Right lobe of liver (tissue), 6 donors: ENCODE data around the gene METTL14. TPM values are rescaled to one million over a fixed set of nuclear protein-coding genes. Genes with fewer than 3 reads are reported as not detected.
A peak's percentile ranks its signal among the peaks of the same experiment; 100 is the strongest.
"Not testable (repeated sequence)": the region's sequence is repeated elsewhere in the genome, so short reads cannot be mapped to it uniquely, and the experiment has no call there.

Source experiments
- ATAC-seq, 4 donors: fragments of 200-7000 bp; cut with Tn5 transposase; one replicate each; pipeline ENCODE4 v1.9.1; 2020; ENCODE audit warnings: mild to moderate bottlenecking in 4 of 4, moderate library complexity in 4 of 4
- DNase-seq, 3 donors: peaks; one replicate each; pipeline ENCODE4 v3.0.0-alpha.2; 2020
- H3K27ac ChIP-seq, 3 donors: fragments of 200-600 bp; one replicate each; pipeline ENCODE4 v1.8.0; 2022
- H3K27me3 ChIP-seq, 2 donors: fragments of 200-600 bp; one replicate each; pipeline ENCODE4 v1.8.0; 2022
- H3K36me3 ChIP-seq, 4 donors: fragments of 200-600 bp; sonication (generic) in 1 of 4; one replicate each; pipeline versions ENCODE4 v1.5.1 to v1.8.0; 2017 to 2022; ENCODE audit warnings: control low read depth in 1 of 4
- H3K4me1 ChIP-seq, 4 donors: fragments of 200-600 bp; sonication (generic) in 1 of 4; one replicate each; pipeline versions ENCODE4 v1.5.1 to v1.8.0; 2017 to 2022; ENCODE audit warnings: control low read depth in 1 of 4
- H3K4me3 ChIP-seq, 3 donors: fragments of 200-600 bp; one replicate each; pipeline ENCODE4 v1.8.0; 2022
- H3K9me3 ChIP-seq, 4 donors: fragments of 200-600 bp; sonication (generic) in 1 of 4; one replicate each; pipeline versions ENCODE4 v1.5.1 to v1.8.0; 2017 to 2022; ENCODE audit warnings: control low read depth in 1 of 4
- CTCF ChIP-seq, 4 donors: fragments of 200-600 bp in 3 of 4; fragments of 450-650 bp in 1 of 4; IDR thresholded peaks; one replicate each; pipeline versions ENCODE4 v1.5.1 to v1.8.0; 2016 to 2022; ENCODE audit warnings: antibody characterized with exemption in 4 of 4, mild to moderate bottlenecking in 2 of 4
- POLR2A ChIP-seq: fragments of 450-650 bp; IDR thresholded peaks from one replicate; pipeline ENCODE4 v1.6.1; 2017; ENCODE audit warnings: antibody characterized with exemption, mild to moderate bottlenecking
- WGBS: methylation state at CpG from one replicate; pipeline ENCODE4 v1.1.6; 2018; ENCODE audit warnings: low coverage, low lambda C conversion rate; ENCODE audit not compliant: insufficient coverage; ENCODE audit errors: missing lambda C conversion rate; 5-methylcytosine and 5-hydroxymethylcytosine counted together
- intact Hi-C, 2 donors: fragments of 100-400 bp; cut with DNase I; formaldehyde crosslinking; loops; one replicate each; pipeline versions ENCODE4 v1.11.2 to v1.14.1; 2022
- long read RNA-seq: library from polyadenylated mRNA; unstranded; transcript quantifications from one replicate; pipeline ENCODE4 v2.0.0, GENCODE V29; 2019
- total RNA-seq, 6 experiments: library from RNA; depleted of rRNA in 2 of 6; stranded (reverse); fragments of >200 nt in 2 of 6; fragmentation: NEBNext Ultra II Directional in 3 of 6; extraction: Animal tissue kit (Norgen Biotek cat#: 25700) in 3 of 6; gene quantifications; one replicate each; pipeline versions ENCODE4 v1.1.0 to v1.2.4, GENCODE V29; 2016 to 2023
- donor health status: DM: no; HTN: yes; CAD: no.
- donor health status: DM: no; HTN: no; CAD: no.
- donor health status: DM: no; HTN: no; CAD: no.
- donor health status: DM: no; HTN: yes; CAD: no.
- donor health status: DM: no; HTN: yes; CAD: no.

METTL14 gene
- total RNA-seq: 10 to 100 TPM; 19.5 to 33.0 (median 25.9) TPM
- long read RNA-seq, full-length matches to known transcripts: 1 of 5 reads
- long read RNA-seq, partial matches to known transcripts: 2 of 5 reads
- long read RNA-seq, other reads (novel, unspliced or antisense): 2 of 5 reads

DNA sequence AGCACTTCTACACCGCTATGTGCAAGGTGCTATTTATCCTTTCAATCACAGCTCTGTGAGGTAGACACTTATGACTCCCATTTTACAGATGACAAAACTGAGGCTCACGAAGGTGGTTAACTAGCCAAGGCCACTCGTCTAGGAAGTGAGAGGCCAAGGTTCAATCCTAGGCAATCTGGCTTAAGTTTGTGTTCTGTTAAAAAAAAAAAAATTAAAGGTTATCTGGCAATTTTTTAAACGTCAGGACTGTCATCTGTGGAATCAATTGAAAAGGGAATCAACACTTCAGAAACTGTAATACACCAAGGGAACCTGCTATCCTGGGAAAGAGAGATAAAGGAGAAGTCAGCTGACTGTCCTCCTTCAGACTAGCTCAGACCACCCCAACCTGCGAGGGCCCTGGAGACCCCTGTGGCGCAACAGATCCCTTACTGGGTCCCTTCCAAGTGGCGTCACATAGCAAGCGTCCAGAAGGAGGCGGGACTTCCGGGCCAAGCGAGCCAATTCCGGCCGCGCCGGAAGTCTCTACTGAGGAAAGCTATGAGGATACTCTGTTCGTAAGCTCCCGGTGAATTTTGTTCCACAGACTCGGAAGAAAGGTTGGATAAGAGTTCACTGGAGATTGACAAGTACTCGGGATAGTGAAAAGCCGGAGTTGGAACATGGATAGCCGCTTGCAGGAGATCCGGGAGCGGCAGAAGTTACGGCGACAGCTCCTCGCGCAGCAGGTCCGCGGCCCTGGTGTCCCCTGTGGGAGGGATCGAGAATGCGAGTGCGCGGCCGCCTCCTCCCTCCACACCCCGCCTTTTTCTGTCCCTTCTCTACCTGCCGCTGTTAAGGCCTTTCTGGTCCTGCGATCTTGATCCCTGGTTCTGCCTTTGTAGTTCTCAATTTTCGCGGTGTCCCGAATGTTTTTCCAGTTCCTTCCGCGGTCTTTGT, at the start of gene METTL14:
Gene METTL14, plus strand, starts transcription at position 520 of the 939 bp plus-strand sequence. Its CDS starts 143 bp downstream, at position 663.
- intact Hi-C loops: no loop called here
- TF ChIP-seq POLR2A (peak; percentile 61), CTCF (IDR thresholded peaks at IDR 0.05) (peak in 3 of 4 donors; percentile 8 to 16 (median 11))
- Histone ChIP-seq H3K36me3 (peaks cover 0 to 22% (median 9%) of the 10 kb centered on the region in 4 donors), H3K4me1 (peaks cover 0 to 16% (median 8%) of the 10 kb centered on the region in 4 donors), H3K27ac (peak within 1 kb of the TSS; percentile 76 to 86 (median 79)), H3K9me3 (no peaks in the 10 kb centered on the region), H3K4me3 (peak within 1 kb of the TSS; percentile 62 to 74 (median 69)), H3K27me3 (no peaks in the 10 kb centered on the region)
- 5% methylated on average over 32 of the region's 42 CpGs for WGBS
- ATAC-seq: peak; percentile 98
- peak; percentile 90 to 93 (median 93) for DNase-seq

DNA sequence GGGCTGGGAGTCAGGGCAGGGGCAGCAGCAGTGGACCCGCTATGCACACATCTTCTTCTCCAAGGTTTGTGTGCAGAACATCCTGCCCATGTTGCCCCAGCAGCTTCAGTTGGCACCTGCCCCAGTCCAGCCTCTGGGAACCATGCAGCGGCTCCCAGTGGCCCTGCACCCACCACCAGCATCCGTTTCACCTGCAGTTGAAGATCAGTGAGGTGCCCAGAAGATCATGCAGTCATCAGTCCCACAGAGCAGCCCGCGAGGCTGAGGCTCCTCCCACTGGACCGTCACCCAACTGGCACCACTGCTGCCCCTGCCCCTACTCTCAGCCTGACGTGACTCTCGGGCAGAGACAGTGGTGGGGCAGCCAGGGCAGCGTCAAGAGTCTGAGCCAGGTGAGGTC, 49.1 kb upstream of the METTL14 start:
- WGBS: no CpG with 5 or more reads among the region's 9 CpGs
- DNase-seq: peak in 1 of 3 donors; percentile 82

GRCh38 chr4:118664665-118665064, 20.5 kb upstream of the METTL14 start:
- H3K4me1 ChIP-seq, intact Hi-C loops, H3K9me3 ChIP-seq, H3K27ac ChIP-seq, H3K4me3 ChIP-seq, H3K36me3 ChIP-seq, H3K27me3 ChIP-seq, ATAC-seq: not testable (repeated sequence)
- WGBS: 48% methylated on average over 5 of the region's 5 CpGs
- DNase-seq: peak in 2 of 3 donors; percentile 45 to 65
- TF ChIP-seq CTCF (IDR thresholded peaks at IDR 0.05): peak; percentile 38 to 54 (median 47)

More for the DNA sequence above, 49.1 kb upstream of the METTL14 start:
- H3K36me3 ChIP-seq, ATAC-seq, H3K27me3 ChIP-seq, H3K4me1 ChIP-seq, H3K4me3 ChIP-seq, H3K9me3 ChIP-seq, H3K27ac ChIP-seq, intact Hi-C loops: not testable (repeated sequence)

DNA sequence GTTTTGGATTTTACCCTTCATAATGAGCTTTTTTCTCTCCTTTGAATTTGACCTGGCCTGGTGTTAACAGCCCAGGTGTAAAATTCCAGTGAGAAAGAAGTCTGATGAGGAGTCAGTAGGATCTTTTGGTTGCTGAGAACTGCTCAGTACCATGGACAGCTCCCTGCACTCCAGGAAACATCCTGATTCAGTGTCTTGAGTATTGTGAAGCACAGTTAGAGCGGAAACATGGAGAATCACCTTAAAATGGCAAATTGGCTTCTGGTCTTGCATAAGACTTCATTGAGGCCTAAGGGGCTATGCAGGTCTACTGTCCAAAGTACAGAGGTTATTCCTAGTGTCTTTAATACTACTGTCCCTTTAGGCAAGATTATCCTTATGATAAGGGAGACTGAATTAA, 16.0 kb upstream of the METTL14 start:
- H3K27ac ChIP-seq, H3K4me3 ChIP-seq, ATAC-seq, intact Hi-C loops, H3K9me3 ChIP-seq, H3K4me1 ChIP-seq, H3K36me3 ChIP-seq, H3K27me3 ChIP-seq: not testable (repeated sequence)
- peak in 2 of 3 donors; percentile 35 to 63 for DNase-seq
- 14% methylated on average over 1 of the region's 1 CpG for WGBS

DNA sequence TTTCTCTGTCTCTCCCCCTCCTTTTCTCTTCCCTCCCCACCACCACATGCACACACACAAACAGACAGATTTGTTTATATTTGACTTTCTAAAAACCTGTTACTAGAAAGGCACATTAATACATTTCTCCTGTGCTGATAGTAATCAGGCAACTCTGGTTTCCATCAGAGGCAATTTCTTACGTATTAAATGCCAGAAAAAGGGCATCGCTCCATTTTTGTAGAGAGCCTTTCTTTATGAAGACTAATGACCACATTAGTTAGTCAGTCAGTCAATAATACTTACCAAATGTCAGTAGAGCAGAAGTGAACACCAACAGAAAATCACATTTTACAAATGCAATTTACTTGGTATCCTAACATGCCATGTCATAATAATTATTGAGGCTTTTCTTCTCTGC, 14.2 kb upstream of the METTL14 start:
- 90% methylated on average over 2 of the region's 2 CpGs for WGBS
- H3K27me3 ChIP-seq, DNase-seq, ATAC-seq, intact Hi-C loops, H3K36me3 ChIP-seq, H3K9me3 ChIP-seq, H3K4me3 ChIP-seq, H3K27ac ChIP-seq, H3K4me1 ChIP-seq: not testable (repeated sequence)

GRCh38 chr4:118676128-118676527, 9.1 kb upstream of the METTL14 start:
- no peak for DNase-seq
- no peaks in the 10 kb centered on the region for H3K36me3 ChIP-seq
- H3K9me3 ChIP-seq: no peaks in the 10 kb centered on the region
- no peak for TF ChIP-seq POLR2A
- TF ChIP-seq CTCF (IDR thresholded peaks at IDR 0.05): peak in 1 of 4 donors; percentile 12
- no peak for ATAC-seq
- H3K27ac ChIP-seq: no peak overlapping the region
- 62% methylated on average over 2 of the region's 2 CpGs for WGBS
- no peaks in the 10 kb centered on the region for H3K27me3 ChIP-seq
- intact Hi-C loops: no loop called here
- no peak overlapping the region for H3K4me3 ChIP-seq
- no peaks in the 10 kb centered on the region for H3K4me1 ChIP-seq
